Stimulated activated CD4-positive, alpha-beta T cell treated with anti-CD3 and anti-CD28 coated beads, Interleukin-2, amount 100 ng/mL, for 48 hours (primary cell): Measurements from ENCODE around the gene OSBPL8.
"Not testable (repeated sequence)": the region's sequence is repeated elsewhere in the genome, so short reads cannot be mapped to it uniquely, and the experiment has no call there.

Experiments used
- DNase-seq, 2 donors: peaks; one replicate each; pipeline ENCODE4 v3.0.0-alpha.2; 2020

OSBPL8 gene

DNA sequence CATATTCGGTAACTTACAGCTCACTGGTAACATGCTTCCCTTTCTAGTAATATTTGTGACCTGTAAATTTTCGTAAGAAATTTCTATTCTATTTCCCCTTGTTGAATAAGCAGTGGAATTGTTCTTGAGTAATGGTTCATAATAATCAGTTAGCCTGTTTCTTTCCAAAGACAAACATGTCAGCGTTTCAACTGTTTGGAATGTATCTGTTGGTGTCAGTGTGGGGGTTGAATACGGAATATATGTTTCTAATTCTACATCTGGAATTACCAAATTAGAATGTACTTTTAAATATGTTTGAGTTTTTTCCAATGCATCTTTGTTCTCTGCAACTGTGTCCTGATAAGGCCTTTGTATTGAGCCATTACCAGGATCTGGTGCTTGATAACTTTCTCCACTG is 213.3 kb downstream of the OSBPL8 start:
- no peak for DNase-seq

DNA sequence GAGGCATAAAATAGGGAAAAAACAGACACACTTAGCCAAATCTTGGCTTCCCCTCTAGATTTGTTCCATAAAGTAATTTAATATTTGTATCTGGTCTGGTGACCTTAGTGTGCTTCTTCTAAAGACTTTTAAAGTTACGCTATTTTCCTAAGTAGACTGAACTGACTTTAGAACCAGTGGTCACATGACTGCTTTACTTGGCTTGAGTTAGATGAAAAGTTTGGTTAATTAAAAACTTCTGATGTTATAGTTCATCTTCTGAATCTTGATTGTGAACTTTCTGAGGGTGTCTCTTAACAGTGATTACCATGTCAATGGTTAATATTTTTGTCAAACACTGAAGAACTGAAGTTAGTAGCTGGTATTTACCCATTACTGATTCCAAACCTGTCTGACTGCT is 214.0 kb downstream of the OSBPL8 start:
- no peak for DNase-seq

DNA sequence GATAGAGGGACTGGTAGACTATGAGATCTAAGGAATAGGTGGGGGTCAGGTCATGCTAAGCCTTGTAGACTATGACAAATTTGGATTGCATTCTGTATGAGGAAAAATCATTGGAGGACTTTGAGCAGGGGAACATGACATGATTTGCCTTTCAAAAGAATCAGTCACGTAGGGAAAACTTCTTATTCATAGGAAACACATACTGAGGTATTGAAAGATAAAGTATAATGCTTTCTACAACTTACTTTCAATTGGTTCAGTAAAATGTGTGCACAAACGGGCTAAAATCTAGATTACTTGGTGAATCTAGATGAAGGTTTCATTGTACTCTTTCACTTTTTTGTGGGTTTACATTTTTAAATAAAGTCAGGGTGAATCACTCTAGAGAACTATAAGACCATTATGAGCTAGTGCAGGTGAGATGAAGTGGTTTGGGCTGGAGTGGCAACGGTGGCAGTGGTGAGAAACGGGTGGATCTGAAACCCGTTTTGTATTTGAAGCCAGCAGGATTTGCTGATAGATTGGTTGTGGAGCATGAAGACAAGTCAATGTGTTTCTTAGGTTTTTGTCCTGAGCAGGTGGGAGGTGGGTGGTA is 218.0 kb downstream of the OSBPL8 start:
- DNase-seq, result no peak

DNA sequence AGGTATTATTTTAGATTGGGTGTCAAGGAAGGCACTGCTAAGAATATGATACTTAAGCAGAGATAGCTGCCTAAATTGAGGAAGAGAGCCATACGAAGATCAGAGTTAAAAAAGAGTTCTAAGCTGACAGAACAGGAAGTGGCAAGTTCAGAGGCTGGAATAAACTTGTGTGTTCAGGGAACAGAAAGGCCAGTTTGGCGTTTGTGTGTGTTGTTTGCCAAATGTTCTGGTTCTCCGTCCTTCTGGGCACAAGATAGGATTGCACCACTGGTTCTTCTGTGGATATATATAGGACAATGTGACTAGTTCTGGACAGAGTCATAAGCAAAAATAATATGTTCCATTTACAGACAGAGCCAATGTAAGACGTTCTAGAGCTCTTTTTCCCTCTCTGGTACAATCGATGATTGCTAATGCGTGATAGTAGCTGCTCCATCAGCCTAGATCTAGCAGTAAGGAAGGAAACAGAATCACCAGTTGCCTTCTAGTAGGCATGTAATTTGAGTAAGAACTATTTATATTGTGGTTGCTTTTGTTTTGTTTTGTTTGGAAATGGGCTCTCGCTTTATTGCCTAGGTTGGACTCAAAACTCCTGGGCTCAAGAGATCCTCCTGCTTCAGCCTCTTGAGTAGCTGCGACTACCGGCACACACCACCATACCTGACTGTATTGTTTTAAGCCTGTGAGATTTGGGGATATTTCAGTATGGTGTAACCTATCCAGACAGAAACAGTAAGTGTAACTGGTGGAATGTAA is 218.7 kb downstream of the OSBPL8 start:
- DNase-seq, result no peak

DNA sequence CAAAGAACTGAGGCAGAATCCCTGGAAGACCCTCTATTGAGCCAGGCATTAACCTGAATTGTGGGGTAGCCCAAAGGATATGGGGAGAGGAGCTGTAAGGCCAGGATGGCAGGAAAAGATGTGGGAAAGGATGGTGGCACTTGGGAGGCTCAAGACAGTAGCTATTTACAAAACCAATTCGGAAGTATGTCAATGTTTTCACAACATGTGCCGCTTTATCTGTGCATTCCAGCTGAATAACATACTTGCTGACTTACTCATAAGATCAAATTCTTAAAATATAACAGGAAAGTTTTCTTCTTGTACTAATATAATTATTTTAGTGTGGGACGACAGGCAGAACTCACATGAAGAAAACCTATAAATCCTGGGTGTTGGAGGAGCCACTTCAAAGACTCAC is 222.0 kb downstream of the OSBPL8 start:
- no peak for DNase-seq

DNA sequence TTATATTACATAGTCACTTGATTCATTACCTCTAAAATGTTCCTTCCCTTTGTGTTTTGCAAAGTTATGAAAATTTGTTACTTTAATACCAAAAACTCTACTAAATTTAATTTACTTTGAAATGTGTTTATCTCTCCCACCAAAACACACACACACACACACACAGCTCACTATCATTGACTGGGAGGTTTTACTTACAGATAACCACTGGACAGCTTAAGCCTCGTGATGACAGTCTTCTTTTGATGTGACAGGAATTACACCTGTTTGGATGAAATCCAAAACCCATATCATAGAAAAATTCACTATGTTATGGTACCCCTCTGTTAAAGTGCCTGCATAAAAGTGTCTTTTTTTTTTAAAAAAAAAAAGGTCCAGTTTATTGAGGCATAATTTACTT is 227.0 kb downstream of the OSBPL8 start:
- no peak for DNase-seq

DNA sequence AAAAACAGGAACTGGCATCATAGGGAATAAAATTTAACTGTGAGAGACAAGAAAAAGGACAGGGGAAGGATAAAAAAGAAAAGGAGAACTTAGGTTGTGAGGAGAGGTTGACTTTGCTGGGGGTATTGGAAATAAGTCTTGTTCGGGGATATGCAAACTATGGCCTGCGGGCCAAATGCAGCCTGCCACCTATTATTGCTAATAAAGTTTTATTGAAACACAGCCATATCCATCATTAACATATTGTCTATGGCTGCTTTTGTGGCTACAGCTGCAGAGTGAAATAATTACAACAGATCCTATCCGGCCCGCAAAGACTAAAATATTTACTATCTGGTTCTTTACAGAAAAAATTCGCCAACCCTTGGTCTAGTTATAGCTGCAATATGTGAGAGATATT is 230.0 kb downstream of the OSBPL8 start:
- DNase-seq, result no peak

DNA sequence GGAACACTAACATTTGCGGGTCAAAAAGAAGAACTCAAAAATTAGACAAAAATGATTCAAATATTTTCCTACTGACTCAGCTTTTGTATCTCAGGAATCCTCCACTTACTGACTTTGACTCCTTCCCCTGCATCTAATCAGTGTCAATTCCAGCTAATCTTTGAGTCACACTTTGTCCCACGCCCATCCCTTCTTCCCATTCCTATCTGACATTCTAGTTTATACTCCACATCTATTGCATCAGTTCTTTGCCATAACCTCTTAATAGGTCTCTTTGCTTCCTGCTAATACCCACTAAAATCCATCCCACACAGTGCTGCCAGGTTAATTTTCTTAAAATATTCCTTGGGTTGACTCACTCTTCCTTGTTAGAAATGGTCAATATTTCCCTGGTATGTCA is 230.4 kb downstream of the OSBPL8 start:
- DNase-seq, result no peak

DNA sequence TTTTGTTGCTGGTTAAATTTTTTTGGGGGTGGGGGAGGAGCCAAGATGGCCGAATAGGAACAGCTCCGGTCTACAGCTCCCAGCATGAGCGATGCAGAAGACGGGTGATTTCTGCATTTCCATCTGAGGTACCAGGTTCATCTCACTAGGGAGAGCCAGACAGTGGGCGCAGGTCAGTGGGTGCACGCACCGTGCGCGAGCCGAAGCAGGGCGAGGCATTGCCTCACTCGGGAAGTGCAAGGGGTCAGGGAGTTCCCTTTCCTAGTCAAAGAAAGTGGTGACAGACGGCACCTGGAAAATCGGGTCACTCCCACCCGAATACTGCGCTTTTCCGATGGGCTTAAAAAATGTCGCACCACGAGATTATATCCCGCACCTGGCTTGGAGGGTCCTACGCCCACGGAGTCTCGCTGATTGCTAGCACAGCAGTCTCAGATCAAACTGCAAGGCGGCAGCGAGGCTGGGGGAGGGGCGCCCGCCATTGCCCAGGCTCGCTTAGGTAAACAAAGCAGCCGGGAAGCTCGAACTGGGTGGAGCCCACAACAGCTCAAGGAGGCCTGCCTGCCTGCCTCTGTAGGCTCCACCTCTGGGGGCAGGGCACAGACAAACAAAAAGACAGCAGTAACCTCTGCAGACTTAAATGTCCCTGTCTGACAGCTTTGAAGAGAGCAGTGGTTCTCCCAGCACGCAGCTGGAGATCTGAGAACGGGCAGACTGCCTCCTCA is 239.8 kb downstream of the OSBPL8 start:
- DNase-seq, result not testable (repeated sequence)

DNA sequence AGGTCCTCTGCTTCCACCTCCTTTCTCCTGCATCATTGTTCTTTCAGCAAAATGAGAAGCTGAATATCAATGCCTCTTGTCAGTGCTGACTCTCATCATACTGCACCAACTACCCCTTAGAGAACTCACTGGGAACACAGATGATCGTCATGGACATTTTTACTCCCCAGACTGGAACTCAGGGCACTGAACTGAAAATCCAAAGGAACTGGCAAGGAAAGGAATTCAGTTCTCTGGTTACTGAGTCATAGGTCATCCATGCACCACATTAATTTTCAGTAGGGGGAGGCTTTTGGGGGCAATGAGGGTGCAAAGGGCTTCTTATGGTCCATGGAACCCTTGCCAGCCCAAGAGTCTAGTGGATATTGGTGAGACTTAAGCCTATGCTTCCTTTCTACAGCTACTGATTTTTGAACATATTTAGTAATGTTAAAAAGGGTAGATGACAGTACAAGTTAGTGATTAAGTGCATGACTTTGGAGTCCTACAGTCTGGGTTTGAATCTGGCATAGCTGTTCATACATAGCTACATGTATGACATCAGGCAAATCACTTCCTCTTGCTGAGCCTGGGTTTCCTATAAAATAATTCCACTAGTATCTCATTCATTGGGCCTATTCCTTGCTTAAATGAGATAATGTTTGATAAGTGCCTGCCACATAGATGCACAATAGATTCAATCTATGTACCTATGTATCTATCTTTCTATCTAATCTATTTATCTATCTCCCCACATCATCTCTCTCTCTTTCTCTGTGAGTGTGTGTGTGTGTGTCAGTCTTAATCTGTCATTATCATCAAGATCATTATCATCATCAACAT is 240.6 kb downstream of the OSBPL8 start:
- no peak for DNase-seq

DNA sequence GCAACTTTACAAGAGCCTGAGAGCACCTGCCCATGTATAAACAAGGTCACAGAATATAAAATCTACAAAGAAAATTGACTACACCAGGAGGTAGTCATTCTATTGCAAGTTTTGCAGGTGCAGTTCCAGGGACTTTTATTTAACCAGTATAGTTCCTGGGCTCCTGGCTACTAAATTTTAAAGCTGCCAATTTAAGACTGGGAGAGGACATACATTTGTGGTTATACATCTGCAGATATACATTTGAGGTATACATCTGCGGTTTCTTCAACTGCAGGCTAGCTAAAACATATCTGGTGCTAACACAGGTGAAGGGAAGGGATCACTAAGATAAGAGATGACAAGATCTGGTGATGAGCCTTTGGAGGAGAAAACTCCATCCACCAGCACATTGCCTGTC is 241.6 kb downstream of the OSBPL8 start:
- DNase-seq, result no peak

DNA sequence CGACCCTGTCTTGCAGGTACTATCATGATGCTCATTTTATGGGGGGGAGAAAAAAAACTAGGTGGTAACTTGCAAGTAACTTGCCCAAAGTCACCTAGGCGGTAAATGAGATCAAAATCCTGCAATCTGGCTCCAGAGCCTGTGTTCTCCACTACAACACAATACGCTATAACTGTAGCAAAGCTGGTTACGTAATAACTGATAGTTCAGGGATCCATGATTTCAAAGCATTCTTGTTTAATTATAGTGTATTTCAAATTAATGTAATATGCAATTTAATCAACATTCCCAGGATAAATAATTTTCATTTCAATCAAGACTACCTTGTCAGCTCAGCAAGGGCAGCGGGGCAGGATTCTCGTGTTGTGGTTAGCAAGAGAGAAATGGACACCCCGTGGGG is 243.1 kb downstream of the OSBPL8 start:
- no peak for DNase-seq

DNA sequence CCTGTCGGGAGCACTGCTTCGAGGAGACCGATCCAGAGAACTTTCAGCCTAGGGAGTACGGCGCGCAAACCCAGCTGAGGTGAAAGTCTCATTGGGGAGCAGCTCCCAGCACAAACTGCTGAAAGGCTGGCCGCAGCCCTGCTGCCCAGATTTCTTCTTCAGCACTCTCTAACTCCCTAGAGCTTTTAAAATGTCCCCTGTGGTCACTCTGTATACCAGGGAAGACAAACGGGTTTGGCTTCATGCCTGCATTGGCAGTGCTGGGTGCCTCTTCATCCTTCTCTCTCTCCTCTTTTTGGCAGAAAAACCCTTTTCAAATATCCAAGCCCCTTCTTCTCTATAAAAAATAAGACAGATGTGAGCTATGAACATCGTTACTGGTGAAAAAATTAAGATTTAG is 246.3 kb downstream of the OSBPL8 start:
- DNase-seq, result no peak

DNA sequence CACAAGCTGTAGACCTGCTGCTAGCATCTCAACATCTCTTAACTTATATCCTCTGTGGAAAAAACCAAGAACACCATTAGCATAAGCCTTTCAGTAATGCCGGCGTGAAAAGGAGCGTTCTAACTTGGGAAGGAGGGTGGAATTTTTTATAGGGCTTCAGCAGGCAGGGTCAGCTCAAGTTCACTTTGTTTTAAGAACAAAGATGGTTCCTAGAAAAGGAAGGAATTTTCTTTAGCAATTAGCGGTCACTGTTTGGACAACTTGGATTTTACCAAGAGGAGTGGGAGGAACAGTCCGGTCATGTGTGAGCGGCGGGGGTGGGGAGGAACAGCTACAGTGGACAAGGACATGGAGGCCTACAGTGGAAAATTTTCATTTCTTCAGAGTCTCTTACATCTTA is 247.3 kb downstream of the OSBPL8 start:
- DNase-seq, result no peak

DNA sequence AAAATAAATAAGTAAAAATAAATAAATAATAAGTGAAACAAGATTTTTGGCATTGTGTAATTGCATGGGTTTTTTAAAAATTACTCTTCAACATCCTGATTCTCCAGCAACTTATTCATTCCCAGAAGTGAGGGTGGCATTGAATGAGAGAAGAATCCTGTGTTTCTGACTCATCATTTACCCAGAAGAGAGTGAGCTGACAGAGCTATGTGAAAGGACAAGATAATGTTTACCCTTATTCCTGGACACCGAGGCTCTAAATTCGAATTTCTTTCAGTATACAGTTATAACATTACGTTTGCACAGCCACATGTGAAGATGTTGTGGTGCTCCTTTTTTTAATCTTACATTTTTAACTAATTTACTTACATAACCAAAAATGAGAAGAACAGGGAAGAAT is 247.8 kb downstream of the OSBPL8 start:
- no peak for DNase-seq

DNA sequence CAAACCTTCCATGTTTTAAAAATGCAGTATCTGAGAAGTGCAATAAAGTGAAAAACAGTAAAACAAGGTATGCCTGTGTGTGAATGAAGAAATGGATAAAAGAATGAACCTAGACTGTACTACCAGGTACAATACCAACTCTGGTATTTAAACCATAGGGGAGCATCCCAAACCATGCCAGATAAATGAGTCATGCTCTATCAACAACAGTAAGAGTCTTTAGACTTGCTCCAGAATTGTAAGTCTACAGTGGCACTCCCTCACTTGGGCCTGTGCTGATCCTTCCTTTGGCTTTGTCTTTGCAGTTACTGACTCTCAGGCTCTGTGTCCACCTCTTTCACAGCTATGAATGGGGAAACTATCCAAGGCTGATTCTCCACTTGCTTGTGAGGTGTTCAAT is 249.5 kb downstream of the OSBPL8 start:
- no peak for DNase-seq

DNA sequence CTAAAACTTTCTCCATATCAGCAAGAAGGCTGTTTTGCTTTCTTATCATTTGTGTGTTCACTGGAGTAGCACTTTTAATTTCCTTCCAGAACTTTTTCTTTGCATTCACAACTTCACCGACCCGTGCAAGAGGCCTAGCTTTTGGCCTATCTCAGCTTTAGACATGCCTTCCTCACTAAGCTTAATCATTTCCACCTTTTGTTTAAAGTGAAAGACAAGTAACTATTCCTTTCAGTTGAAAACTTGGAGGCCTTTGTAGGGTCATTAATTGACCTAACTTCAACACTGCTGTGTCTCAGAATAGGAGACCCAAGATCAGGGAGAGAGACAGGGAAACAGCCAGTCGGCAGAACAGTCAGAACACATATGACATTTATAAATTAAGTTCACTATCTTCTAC is 250.7 kb downstream of the OSBPL8 start:
- DNase-seq, result no peak

DNA sequence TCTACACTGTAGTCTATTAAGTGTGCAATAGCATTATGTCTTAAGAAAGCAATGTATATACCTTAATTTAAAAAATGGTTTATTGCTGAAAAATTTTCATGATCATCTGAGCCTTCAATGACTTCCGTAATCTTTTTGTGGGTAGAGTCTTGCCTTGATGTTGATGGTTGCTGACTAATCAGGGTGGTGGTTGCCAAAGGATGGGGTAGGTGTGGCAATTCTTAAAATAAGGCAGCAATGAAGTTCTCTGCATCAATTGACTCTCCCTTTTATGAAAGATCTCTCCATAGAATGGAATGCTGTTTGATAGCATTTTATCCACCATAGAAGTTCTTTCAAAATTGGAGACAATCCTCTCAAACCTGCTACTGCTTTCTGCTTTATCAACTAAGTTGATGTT is 252.5 kb downstream of the OSBPL8 start:
- no peak for DNase-seq

DNA sequence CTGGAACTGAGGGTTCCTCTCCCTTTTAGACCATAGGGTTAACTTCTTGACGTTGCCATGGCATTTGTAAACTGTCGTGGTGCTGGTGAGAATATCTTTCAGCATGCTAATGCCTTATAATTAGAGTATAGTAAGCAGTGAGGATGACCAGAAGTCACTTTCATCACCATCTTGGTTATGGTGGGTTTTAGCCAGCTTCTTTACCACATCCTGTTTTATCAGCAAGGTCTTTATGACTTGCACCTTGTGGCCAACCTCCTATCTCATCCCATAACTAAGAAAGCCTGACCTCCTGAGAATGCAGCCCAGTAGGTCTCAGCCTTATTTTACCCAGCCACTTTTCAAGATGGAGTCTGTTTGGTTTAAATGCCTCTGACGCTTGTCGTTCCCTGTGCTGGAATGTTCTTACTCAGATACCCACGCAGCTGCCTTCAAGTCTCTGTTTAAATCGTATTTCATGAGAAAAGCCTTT is 255.5 kb downstream of the OSBPL8 start:
- DNase-seq, result no peak

DNA sequence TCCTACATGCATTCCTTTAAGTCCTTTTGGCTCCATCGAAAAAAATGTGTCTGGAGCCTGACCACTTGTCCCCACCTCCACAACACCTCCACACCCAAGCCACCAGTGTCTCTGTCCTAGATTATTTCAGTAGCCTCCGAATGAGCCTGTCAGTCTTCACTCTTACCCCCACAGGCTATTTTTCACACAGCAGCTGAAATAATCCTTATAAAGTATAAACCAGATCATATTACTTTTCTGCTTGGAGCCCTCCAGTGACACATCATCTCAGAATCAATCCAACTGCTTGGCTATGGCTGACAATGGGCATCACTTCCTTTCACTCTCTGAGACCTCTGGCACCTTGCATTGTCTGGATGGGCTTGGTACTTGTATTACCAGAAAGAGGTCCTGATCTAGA is 256.2 kb downstream of the OSBPL8 start:
- no peak for DNase-seq
